CD14-positive monocyte (primary cell): ENCODE results near the gene SPSB1. TPM values are rescaled to one million over a fixed set of nuclear protein-coding genes. Genes with fewer than 3 reads are reported as not detected.

Source experiments
- DNase-seq, 3 donors: peaks; one replicate each; pipeline ENCODE4 v3.0.0-alpha.2; 2011 to 2022
- H2AFZ ChIP-seq: 2 replicates; pipeline ENCODE4 v1.6.0; 2012; ENCODE audit warnings: mild to moderate bottlenecking, low read depth, low read length, inconsistent platforms; ENCODE audit not compliant: insufficient read depth, poor library complexity, severe bottlenecking
- H3K27ac ChIP-seq, 2 donors: 1 replicate in 1 of 2; 2 replicates in 1 of 2; pipeline ENCODE4 v1.5.1; 2012 to 2013; ENCODE audit warnings: low read length in 2 of 2, control low read depth in 1 of 2, inconsistent platforms in 1 of 2, low read depth in 1 of 2, mild to moderate bottlenecking in 1 of 2
- H3K27me3 ChIP-seq, 2 donors: one replicate each; pipeline versions ENCODE4 v1.6.0 to v1.6.1; 2011 to 2013; ENCODE audit warnings: low read length in 2 of 2; ENCODE audit not compliant: control insufficient read depth in 2 of 2, insufficient read depth in 2 of 2
- H3K36me3 ChIP-seq, 2 donors: replicated peaks in 1 of 2; 1 replicate in 1 of 2; 2 replicates in 1 of 2; pipeline versions ENCODE4 v1.5.1 to v1.6.1; 2012 to 2013; ENCODE audit warnings: low read length in 2 of 2, control low read depth in 1 of 2, inconsistent platforms in 1 of 2, mild to moderate bottlenecking in 1 of 2; ENCODE audit not compliant: insufficient read depth in 2 of 2, control insufficient read depth in 1 of 2
- H3K4me1 ChIP-seq, 2 donors: 1 replicate in 1 of 2; 2 replicates in 1 of 2; pipeline versions ENCODE4 v1.5.1 to v1.6.1; 2012 to 2013; ENCODE audit warnings: low read length in 2 of 2, control low read depth in 1 of 2, inconsistent platforms in 1 of 2, mild to moderate bottlenecking in 1 of 2, moderate library complexity in 1 of 2; ENCODE audit not compliant: insufficient read depth in 2 of 2, control insufficient read depth in 1 of 2
- H3K4me2 ChIP-seq: replicated peaks from 2 replicates; pipeline ENCODE3; 2012; ENCODE audit warnings: low read length, moderate library complexity, mild to moderate bottlenecking; ENCODE audit not compliant: poor library complexity, severe bottlenecking; ENCODE audit errors: extremely low read depth
- H3K4me3 ChIP-seq, 3 experiments: fragments of 200-600 bp in 1 of 3; sonication (generic) in 1 of 3; replicated peaks in 1 of 3; 1 replicate in 2 of 3; 2 replicates in 1 of 3; pipeline ENCODE4 v1.5.1; 2011 to 2013; ENCODE audit warnings: low read length in 3 of 3, mild to moderate bottlenecking in 3 of 3, control low read depth in 2 of 3, low read depth in 2 of 3, inconsistent platforms in 1 of 3, moderate library complexity in 1 of 3
- H3K79me2 ChIP-seq: 2 replicates; pipeline ENCODE4 v1.6.0; 2012; ENCODE audit warnings: mild to moderate bottlenecking, control low read depth, inconsistent platforms, low read length, moderate library complexity; ENCODE audit not compliant: insufficient read depth
- H3K9ac ChIP-seq: 2 replicates; pipeline ENCODE4 v1.6.0; 2017; ENCODE audit warnings: low read length, mild to moderate bottlenecking; ENCODE audit not compliant: insufficient read depth, poor library complexity, severe bottlenecking
- H3K9me3 ChIP-seq, 2 donors: replicated peaks in 1 of 2; 1 replicate in 1 of 2; 2 replicates in 1 of 2; pipeline versions ENCODE4 v1.5.1 to v1.6.1; 2012 to 2013; ENCODE audit warnings: low read length in 2 of 2, control low read depth in 1 of 2; ENCODE audit not compliant: control insufficient read depth in 1 of 2, insufficient read depth in 1 of 2
- H4K20me1 ChIP-seq: 2 replicates; pipeline ENCODE4 v1.6.0; 2012; ENCODE audit warnings: mild to moderate bottlenecking, low read length, control low read depth, moderate library complexity; ENCODE audit not compliant: insufficient read depth
- H3K27ac Mint-ChIP-seq, 7 donors: one replicate each; pipeline ENCODE4 v1.8.0; 2020; ENCODE audit warnings: mild to moderate bottlenecking in 7 of 7, mixed read lengths in 7 of 7, moderate library complexity in 6 of 7, inconsistent platforms in 2 of 7
- H3K27me3 Mint-ChIP-seq, 3 donors: one replicate each; pipeline ENCODE4 v1.8.0; 2021 to 2022; ENCODE audit warnings: low read depth in 3 of 3, mild to moderate bottlenecking in 3 of 3, mixed read lengths in 3 of 3, moderate library complexity in 3 of 3, inconsistent platforms in 1 of 3
- H3K36me3 Mint-ChIP-seq, 2 donors: one replicate each; pipeline ENCODE4 v1.8.0; 2020; ENCODE audit warnings: mixed read lengths in 2 of 2, inconsistent platforms in 1 of 2, mild to moderate bottlenecking in 1 of 2
- H3K4me1 Mint-ChIP-seq: one replicate; pipeline ENCODE4 v1.8.0; 2020; ENCODE audit warnings: mild to moderate bottlenecking, mixed read lengths
- H3K4me3 Mint-ChIP-seq, 2 donors: one replicate each; pipeline ENCODE4 v1.8.0; 2020; ENCODE audit warnings: mild to moderate bottlenecking in 2 of 2, mixed read lengths in 2 of 2, moderate library complexity in 1 of 2
- H3K9me3 Mint-ChIP-seq, 7 donors: one replicate each; pipeline ENCODE4 v1.8.0; 2020 to 2022; ENCODE audit warnings: mixed read lengths in 7 of 7, mild to moderate bottlenecking in 6 of 7, moderate library complexity in 6 of 7, inconsistent platforms in 2 of 7
- WGBS: methylation state at CpG from one replicate; pipeline ENCODE4 v1.1.5; 2013; ENCODE audit warnings: missing lambda C conversion rate; ENCODE audit not compliant: insufficient coverage; 5-methylcytosine and 5-hydroxymethylcytosine counted together
- intact Hi-C, 2 donors: fragments of 100-400 bp; cut with micrococcal nuclease; formaldehyde crosslinking; loops; one replicate each; pipeline versions ENCODE4 v1.15.0 to v1.15.1; 2023
- polyA plus RNA-seq, 3 donors: library from polyadenylated mRNA; depleted of rRNA in 1 of 3; unstranded in 2 of 3; stranded (reverse) in 1 of 3; fragments of 300-500 nt in 2 of 3; fragments of >200 nt in 1 of 3; fragmentation: Illumina TruSeq in 2 of 3; gene quantifications; 1 replicate in 2 of 3; 2 replicates in 1 of 3; pipeline ENCODE4 v1.2.3, GENCODE V29; 2012 to 2021
- TF ChIP-seq, protein P1 (sequence below): fragments of 200-600 bp; IDR thresholded peaks from one replicate; pipeline ENCODE4 v1.8.0; 2022; ENCODE audit warnings: antibody characterized with exemption, mild to moderate bottlenecking

Gene SPSB1
- polyA plus RNA-seq, 3 donors = 0.15 to 1.2 (median 0.29) TPM

DNA sequence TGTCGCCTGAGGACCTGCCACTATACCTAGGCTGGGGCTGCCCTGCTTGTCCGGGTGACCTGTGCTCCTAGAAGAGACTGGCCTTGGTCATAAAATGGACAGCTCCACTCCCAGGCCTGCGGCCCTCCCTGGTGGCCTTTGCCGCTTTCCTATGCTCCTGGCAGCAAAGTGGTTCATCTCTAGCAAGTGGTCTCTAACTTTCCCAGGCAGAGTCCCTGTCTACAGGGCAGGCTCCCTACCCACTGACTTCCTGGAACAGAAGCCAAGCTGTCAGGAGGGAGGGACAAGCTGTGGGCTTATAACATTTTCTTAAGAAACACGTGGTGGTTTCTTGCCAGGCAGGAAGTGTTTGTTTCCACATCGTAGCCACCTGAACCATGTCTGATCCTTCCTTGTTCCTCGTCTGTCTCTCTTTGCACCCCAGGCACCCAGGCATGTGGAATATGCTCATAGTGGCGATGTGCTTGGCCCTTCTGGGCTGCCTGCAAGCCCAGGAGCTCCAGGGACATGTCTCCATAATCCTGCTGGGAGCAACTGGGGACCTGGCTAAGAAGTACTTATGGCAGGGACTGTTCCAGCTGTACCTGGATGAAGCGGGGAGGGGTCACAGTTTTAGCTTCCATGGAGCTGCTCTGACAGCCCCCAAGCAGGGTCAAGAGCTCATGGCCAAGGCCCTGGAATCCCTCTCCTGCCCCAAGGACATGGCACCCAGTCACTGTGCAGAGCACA, 48.0 kb upstream of the SPSB1 start:
- Histone ChIP-seq H3K79me2 (peaks cover 3% of the 10 kb centered on the region), H3K4me3 (no peak overlapping the region), H3K4me1 (peaks cover 49 to 51% of the 10 kb centered on the region in 2 donors), H2AFZ (no peak overlapping the region), H3K9ac (no peak overlapping the region), H3K4me2 (no peak overlapping the region), H3K27me3 (no peaks in the 10 kb centered on the region), H3K9me3 (no peaks in the 10 kb centered on the region), H4K20me1 (peaks cover 63% of the 10 kb centered on the region), H3K36me3 (peaks cover 25 to 39% of the 10 kb centered on the region in 2 donors), H3K27ac (no peak overlapping the region)
- peaks cover 4 to 18% (median 11%) of the 10 kb centered on the region in 3 donors for H3K27me3 Mint-ChIP-seq
- peaks cover 49% of the 10 kb centered on the region for H3K4me1 Mint-ChIP-seq
- peaks cover 52 to 65% of the 10 kb centered on the region in 2 donors for H3K36me3 Mint-ChIP-seq
- peaks cover 0 to 9% (median 0%) of the 10 kb centered on the region in 7 donors for H3K9me3 Mint-ChIP-seq
- 49% methylated on average over 8 of the region's 9 CpGs for WGBS
- intact Hi-C loops = no loop called here
- H3K4me3 Mint-ChIP-seq = no peak overlapping the region
- TF ChIP-seq, protein P1, sequence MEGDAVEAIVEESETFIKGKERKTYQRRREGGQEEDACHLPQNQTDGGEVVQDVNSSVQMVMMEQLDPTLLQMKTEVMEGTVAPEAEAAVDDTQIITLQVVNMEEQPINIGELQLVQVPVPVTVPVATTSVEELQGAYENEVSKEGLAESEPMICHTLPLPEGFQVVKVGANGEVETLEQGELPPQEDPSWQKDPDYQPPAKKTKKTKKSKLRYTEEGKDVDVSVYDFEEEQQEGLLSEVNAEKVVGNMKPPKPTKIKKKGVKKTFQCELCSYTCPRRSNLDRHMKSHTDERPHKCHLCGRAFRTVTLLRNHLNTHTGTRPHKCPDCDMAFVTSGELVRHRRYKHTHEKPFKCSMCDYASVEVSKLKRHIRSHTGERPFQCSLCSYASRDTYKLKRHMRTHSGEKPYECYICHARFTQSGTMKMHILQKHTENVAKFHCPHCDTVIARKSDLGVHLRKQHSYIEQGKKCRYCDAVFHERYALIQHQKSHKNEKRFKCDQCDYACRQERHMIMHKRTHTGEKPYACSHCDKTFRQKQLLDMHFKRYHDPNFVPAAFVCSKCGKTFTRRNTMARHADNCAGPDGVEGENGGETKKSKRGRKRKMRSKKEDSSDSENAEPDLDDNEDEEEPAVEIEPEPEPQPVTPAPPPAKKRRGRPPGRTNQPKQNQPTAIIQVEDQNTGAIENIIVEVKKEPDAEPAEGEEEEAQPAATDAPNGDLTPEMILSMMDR = no peak
- H3K27ac Mint-ChIP-seq = peak overlapping the region in 3 of 7 donors; percentile 14 to 26 (median 15)
- no peak for DNase-seq

DNA sequence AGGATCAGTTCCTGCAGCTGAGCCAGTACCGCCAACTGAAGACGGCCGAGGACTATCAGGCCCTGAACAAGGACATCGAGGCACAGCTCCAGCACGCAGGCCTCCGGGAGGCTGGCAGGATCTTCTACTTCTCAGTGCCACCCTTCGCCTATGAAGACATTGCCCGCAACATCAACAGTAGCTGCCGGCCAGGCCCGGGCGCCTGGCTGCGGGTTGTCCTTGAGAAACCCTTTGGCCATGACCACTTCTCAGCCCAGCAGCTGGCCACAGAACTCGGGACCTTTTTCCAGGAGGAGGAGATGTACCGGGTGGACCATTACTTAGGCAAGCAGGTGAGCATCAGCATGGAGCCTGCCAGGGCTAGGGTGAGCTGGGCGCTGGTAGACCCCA, 47.5 kb upstream of the SPSB1 start:
- peaks cover 0 to 9% (median 0%) of the 10 kb centered on the region in 7 donors for H3K9me3 Mint-ChIP-seq
- peaks cover 43% of the 10 kb centered on the region for H3K4me1 Mint-ChIP-seq
- no peak overlapping the region for H3K9ac ChIP-seq
- peaks cover 3% of the 10 kb centered on the region for H3K79me2 ChIP-seq
- H3K27me3 Mint-ChIP-seq = peaks cover 4 to 18% (median 11%) of the 10 kb centered on the region in 3 donors
- H4K20me1 ChIP-seq = peaks cover 63% of the 10 kb centered on the region
- H3K36me3 Mint-ChIP-seq = peaks cover 49 to 65% of the 10 kb centered on the region in 2 donors
- H3K27ac Mint-ChIP-seq = no peak overlapping the region
- DNase-seq = no peak
- H3K9me3 ChIP-seq = no peaks in the 10 kb centered on the region
- TF ChIP-seq, protein P1 = no peak
- no peak overlapping the region for H3K4me3 Mint-ChIP-seq
- no peaks in the 10 kb centered on the region for H3K27me3 ChIP-seq
- WGBS = 96% methylated on average over 15 of the region's 15 CpGs
- intact Hi-C loops = no loop called here
- peaks cover 25 to 45% of the 10 kb centered on the region in 2 donors for H3K36me3 ChIP-seq
- no peak overlapping the region for H3K4me3 ChIP-seq
- no peak overlapping the region for H3K4me2 ChIP-seq
- no peak overlapping the region for H3K27ac ChIP-seq
- no peak overlapping the region for H2AFZ ChIP-seq
- peaks cover 44 to 45% of the 10 kb centered on the region in 2 donors for H3K4me1 ChIP-seq
